Liver (tissue), 9 donors: Measurements from ENCODE around the gene CRHR2. TPM values are rescaled to one million over a fixed set of nuclear protein-coding genes. Genes with fewer than 3 reads are reported as not detected.

Experiments used
- DNase-seq: peaks from one replicate; pipeline ENCODE4 v3.0.0-alpha.2; 2017; ENCODE audit warnings: low spot score
- H3K27ac ChIP-seq, 2 donors: one replicate each; pipeline ENCODE4 v1.7.0; 2013; ENCODE audit warnings: inconsistent platforms in 2 of 2, low read length in 2 of 2, control low read depth in 1 of 2, low read depth in 1 of 2, mild to moderate bottlenecking in 1 of 2
- H3K27me3 ChIP-seq, 4 donors: one replicate each; pipeline versions ENCODE4 v1.6.1 to v1.7.0; 2013; ENCODE audit warnings: low read length in 3 of 4, inconsistent platforms in 1 of 4, mild to moderate bottlenecking in 1 of 4, moderate library complexity in 1 of 4; ENCODE audit not compliant: control insufficient read depth in 4 of 4, insufficient read depth in 4 of 4
- H3K36me3 ChIP-seq, 4 donors: one replicate each; pipeline versions ENCODE4 v1.6.1 to v1.7.0; 2013; ENCODE audit warnings: low read length in 3 of 4, mild to moderate bottlenecking in 3 of 4, low read depth in 1 of 4, moderate library complexity in 1 of 4; ENCODE audit not compliant: control insufficient read depth in 4 of 4, insufficient read depth in 3 of 4
- H3K4me1 ChIP-seq, 4 donors: one replicate each; pipeline versions ENCODE4 v1.6.1 to v1.7.0; 2013; ENCODE audit warnings: low read length in 3 of 4, mild to moderate bottlenecking in 3 of 4, moderate library complexity in 1 of 4; ENCODE audit not compliant: control insufficient read depth in 4 of 4, insufficient read depth in 4 of 4
- H3K4me3 ChIP-seq, 3 donors: one replicate each; pipeline versions ENCODE4 v1.6.1 to v1.7.0; 2013; ENCODE audit warnings: low read length in 3 of 3, control low read depth in 1 of 3, low read depth in 1 of 3, mild to moderate bottlenecking in 1 of 3
- H3K9ac ChIP-seq, 2 donors: one replicate each; pipeline ENCODE4 v1.7.0; 2013; ENCODE audit warnings: low read length in 2 of 2, mild to moderate bottlenecking in 2 of 2, moderate library complexity in 2 of 2, control low read depth in 1 of 2, low read depth in 1 of 2
- H3K9me3 ChIP-seq, 4 donors: one replicate each; pipeline versions ENCODE4 v1.6.1 to v1.7.0; 2013; ENCODE audit warnings: low read length in 3 of 4; ENCODE audit not compliant: control insufficient read depth in 4 of 4
- FOXA1 ChIP-seq: IDR thresholded peaks from 2 replicates; pipeline ENCODE4 v1.6.1; 2016; ENCODE audit warnings: antibody characterized with exemption
- GABPA ChIP-seq, 2 donors: IDR thresholded peaks in 1 of 2; conservative IDR thresholded peaks in 1 of 2; 2 replicates each; pipeline ENCODE4 v1.6.1; 2016; ENCODE audit warnings: antibody characterized with exemption in 2 of 2, mild to moderate bottlenecking in 1 of 2, moderate library complexity in 1 of 2
- NR2F2 ChIP-seq: IDR thresholded peaks from 2 replicates; pipeline ENCODE4 v1.6.1; 2016; ENCODE audit warnings: antibody characterized with exemption
- RAD21 ChIP-seq, 2 donors: IDR thresholded peaks; 2 replicates each; pipeline ENCODE4 v1.6.1; 2016; ENCODE audit warnings: antibody characterized with exemption in 2 of 2, mild to moderate bottlenecking in 2 of 2
- SP1 ChIP-seq: IDR thresholded peaks from 2 replicates; pipeline ENCODE4 v1.6.1; 2018; ENCODE audit warnings: antibody characterized with exemption, mild to moderate bottlenecking
- YY1 ChIP-seq: IDR thresholded peaks from 2 replicates; pipeline ENCODE4 v1.6.1; 2016; ENCODE audit warnings: antibody characterized with exemption, mild to moderate bottlenecking
- WGBS: extraction: QIAGEN DNeasy Blood & Tissue Kit; methylation state at CpG from one replicate; pipeline ENCODE4 v1.1.7; 2013; 5-methylcytosine and 5-hydroxymethylcytosine counted together
- polyA plus RNA-seq, 2 donors: library from polyadenylated mRNA; stranded (reverse) in 1 of 2; unstranded in 1 of 2; fragments of 200-250 nt in 1 of 2; fragments of >200 nt in 1 of 2; fragmentation: Nextera tagmentation in 1 of 2; extraction: Ambion mirVana in 1 of 2; gene quantifications; one replicate each; pipeline versions ENCODE4 v1.2.1 to v1.2.3, GENCODE V29; 2013 to 2015
- total RNA-seq, 2 donors: library from RNA; depleted of rRNA; stranded (reverse); fragments of >200 nt; gene quantifications; one replicate each; pipeline ENCODE4 v1.2.3, GENCODE V29; 2014
- TF ChIP-seq, protein P1 (sequence below): IDR thresholded peaks from 2 replicates; pipeline ENCODE4 v1.6.1; 2016; ENCODE audit warnings: antibody characterized with exemption, mild to moderate bottlenecking
- TF ChIP-seq, protein P2 (sequence below): IDR thresholded peaks from 2 replicates; pipeline ENCODE4 v1.6.1; 2016; ENCODE audit warnings: antibody characterized with exemption
- TF ChIP-seq, protein P3 (sequence below): fragments of 150-350 bp; IDR thresholded peaks from 2 replicates; pipeline ENCODE4 v1.5.1; 2017; ENCODE audit warnings: improper control_type of control experiment, low read depth, low read length; ENCODE audit not compliant: missing input control
- donor health status: healthy.
- donor health status: healthy.
- donor health status: healthy.
- donor health status: healthy.
- donor health status: healthy.

CRHR2 gene
- total and polyA plus RNA-seq, 4 donors: not detected

DNA sequence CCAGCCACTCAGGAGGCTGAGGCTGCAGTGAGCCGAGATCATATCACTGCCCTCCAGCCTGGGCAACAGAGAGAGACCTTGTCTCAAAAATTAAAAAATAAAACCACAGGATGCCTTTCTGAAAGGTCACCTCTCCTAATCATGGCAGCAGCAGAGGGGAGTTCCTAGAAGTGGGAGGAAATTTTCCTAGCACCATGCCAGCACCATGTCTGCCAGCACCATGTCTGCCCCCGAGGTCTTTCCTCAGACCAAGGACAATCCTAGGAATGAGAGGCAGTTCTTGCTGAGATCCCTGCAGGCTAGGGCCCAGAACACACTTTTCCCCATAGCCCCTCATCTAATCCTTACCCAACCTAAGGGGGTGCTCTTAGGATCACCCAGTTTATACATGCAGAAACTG lies 47.4 kb upstream of the CRHR2 start:
- no peak for TF ChIP-seq GABPA (IDR thresholded peaks at IDR 0.05 in 1 of 2, conservative IDR thresholded peaks at IDR 0.05 in 1 of 2)
- no peak for TF ChIP-seq FOXA1
- TF ChIP-seq NR2F2: no peak
- no peak for TF ChIP-seq YY1
- no peak for TF ChIP-seq RAD21 (IDR thresholded peaks at IDR 0.05)
- TF ChIP-seq, protein P1, sequence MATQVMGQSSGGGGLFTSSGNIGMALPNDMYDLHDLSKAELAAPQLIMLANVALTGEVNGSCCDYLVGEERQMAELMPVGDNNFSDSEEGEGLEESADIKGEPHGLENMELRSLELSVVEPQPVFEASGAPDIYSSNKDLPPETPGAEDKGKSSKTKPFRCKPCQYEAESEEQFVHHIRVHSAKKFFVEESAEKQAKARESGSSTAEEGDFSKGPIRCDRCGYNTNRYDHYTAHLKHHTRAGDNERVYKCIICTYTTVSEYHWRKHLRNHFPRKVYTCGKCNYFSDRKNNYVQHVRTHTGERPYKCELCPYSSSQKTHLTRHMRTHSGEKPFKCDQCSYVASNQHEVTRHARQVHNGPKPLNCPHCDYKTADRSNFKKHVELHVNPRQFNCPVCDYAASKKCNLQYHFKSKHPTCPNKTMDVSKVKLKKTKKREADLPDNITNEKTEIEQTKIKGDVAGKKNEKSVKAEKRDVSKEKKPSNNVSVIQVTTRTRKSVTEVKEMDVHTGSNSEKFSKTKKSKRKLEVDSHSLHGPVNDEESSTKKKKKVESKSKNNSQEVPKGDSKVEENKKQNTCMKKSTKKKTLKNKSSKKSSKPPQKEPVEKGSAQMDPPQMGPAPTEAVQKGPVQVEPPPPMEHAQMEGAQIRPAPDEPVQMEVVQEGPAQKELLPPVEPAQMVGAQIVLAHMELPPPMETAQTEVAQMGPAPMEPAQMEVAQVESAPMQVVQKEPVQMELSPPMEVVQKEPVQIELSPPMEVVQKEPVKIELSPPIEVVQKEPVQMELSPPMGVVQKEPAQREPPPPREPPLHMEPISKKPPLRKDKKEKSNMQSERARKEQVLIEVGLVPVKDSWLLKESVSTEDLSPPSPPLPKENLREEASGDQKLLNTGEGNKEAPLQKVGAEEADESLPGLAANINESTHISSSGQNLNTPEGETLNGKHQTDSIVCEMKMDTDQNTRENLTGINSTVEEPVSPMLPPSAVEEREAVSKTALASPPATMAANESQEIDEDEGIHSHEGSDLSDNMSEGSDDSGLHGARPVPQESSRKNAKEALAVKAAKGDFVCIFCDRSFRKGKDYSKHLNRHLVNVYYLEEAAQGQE: no peak
- no peak for TF ChIP-seq SP1
- DNase-seq: no peak
- Histone ChIP-seq H3K36me3 (no peaks in the 10 kb centered on the region), H3K4me3 (no peak overlapping the region), H3K27me3 (no peaks in the 10 kb centered on the region), H3K27ac (no peak overlapping the region), H3K9me3 (no peaks in the 10 kb centered on the region), H3K9ac (no peak overlapping the region), H3K4me1 (no peaks in the 10 kb centered on the region)
- WGBS: 72% methylated on average over 2 of the region's 2 CpGs

DNA sequence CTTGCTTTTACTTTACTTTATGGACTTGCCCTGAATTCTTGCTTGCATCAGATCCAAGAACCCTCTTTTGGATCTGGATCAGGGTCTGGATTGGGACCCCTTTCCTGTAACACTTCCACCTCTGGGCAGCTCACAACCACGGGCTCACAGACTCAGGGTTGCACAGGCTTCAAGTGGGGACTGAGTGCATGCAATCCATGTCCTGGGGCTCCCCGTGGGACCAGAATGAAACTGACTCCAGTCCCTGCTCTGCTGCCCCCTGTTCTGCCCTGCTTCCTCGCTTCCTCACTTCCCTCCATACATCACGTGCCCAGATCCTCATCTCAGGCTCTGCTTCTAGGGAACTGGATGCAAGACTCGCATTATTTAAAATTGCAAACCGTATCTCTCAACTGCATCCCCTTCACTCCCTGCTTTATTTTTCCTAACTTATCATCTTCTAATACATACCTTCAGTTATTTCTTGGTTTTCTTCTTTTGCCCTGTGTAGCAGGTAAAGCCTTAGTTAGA lies 46.4 kb upstream of the CRHR2 start:
- H3K27me3 ChIP-seq: no peaks in the 10 kb centered on the region
- H3K9ac ChIP-seq: no peak overlapping the region
- H3K9me3 ChIP-seq: no peaks in the 10 kb centered on the region
- no peak overlapping the region for H3K27ac ChIP-seq
- TF ChIP-seq, protein P2, sequence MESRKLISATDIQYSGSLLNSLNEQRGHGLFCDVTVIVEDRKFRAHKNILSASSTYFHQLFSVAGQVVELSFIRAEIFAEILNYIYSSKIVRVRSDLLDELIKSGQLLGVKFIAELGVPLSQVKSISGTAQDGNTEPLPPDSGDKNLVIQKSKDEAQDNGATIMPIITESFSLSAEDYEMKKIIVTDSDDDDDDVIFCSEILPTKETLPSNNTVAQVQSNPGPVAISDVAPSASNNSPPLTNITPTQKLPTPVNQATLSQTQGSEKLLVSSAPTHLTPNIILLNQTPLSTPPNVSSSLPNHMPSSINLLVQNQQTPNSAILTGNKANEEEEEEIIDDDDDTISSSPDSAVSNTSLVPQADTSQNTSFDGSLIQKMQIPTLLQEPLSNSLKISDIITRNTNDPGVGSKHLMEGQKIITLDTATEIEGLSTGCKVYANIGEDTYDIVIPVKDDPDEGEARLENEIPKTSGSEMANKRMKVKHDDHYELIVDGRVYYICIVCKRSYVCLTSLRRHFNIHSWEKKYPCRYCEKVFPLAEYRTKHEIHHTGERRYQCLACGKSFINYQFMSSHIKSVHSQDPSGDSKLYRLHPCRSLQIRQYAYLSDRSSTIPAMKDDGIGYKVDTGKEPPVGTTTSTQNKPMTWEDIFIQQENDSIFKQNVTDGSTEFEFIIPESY: no peak
- TF ChIP-seq, protein P3, sequence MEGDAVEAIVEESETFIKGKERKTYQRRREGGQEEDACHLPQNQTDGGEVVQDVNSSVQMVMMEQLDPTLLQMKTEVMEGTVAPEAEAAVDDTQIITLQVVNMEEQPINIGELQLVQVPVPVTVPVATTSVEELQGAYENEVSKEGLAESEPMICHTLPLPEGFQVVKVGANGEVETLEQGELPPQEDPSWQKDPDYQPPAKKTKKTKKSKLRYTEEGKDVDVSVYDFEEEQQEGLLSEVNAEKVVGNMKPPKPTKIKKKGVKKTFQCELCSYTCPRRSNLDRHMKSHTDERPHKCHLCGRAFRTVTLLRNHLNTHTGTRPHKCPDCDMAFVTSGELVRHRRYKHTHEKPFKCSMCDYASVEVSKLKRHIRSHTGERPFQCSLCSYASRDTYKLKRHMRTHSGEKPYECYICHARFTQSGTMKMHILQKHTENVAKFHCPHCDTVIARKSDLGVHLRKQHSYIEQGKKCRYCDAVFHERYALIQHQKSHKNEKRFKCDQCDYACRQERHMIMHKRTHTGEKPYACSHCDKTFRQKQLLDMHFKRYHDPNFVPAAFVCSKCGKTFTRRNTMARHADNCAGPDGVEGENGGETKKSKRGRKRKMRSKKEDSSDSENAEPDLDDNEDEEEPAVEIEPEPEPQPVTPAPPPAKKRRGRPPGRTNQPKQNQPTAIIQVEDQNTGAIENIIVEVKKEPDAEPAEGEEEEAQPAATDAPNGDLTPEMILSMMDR: no peak
- H3K36me3 ChIP-seq: no peaks in the 10 kb centered on the region
- no peak overlapping the region for H3K4me3 ChIP-seq
- no peak for DNase-seq
- no peaks in the 10 kb centered on the region for H3K4me1 ChIP-seq
- WGBS: 76% methylated on average over 6 of the region's 6 CpGs
